Fibroblast of lung (primary cell): ENCODE data around the gene PSMD8.

Source experiments
- CTCF ChIP-seq, 2 donors: IDR thresholded peaks in 1 of 2; conservative IDR thresholded peaks in 1 of 2; 1 replicate in 1 of 2; 2 replicates in 1 of 2; pipeline ENCODE4 v1.5.1; 2011 to 2012; ENCODE audit warnings: low read length in 2 of 2, control low read depth in 1 of 2, inconsistent platforms in 1 of 2, low read depth in 1 of 2, mild to moderate bottlenecking in 1 of 2
- EZH2 ChIP-seq: IDR thresholded peaks from 2 replicates; pipeline ENCODE4 v1.5.1; 2012; ENCODE audit warnings: low read length, control low read depth, mild to moderate bottlenecking; ENCODE audit errors: missing control alignments

- TF ChIP-seq CTCF (conservative IDR thresholded peaks at IDR 0.05 in 1 of 2, IDR thresholded peaks at IDR 0.05 in 1 of 2; ENCODE audit: low read depth in 1 of 2, low read length in 2 of 2) (no peak), EZH2 (no peak)
Measured at GRCh38 chr19:38375748-38376147, 1.4 kb downstream of the PSMD8 start.
